Adrenal gland (tissue), 12 donors: ENCODE results near the gene MORN1. TPM values are rescaled to one million over a fixed set of nuclear protein-coding genes. Genes with fewer than 3 reads are reported as not detected.

Source experiments
- DNase-seq, 7 donors: peaks; one replicate each; pipeline ENCODE4 v3.0.0-alpha.2; 2019 to 2020
- H3K27ac ChIP-seq, 5 donors: fragments of 200-600 bp; sonication (generic) in 4 of 5; 1 replicate in 3 of 5; 2 replicates in 2 of 5; pipeline versions ENCODE4 v1.5.1 to v1.8.0; 2016 to 2020; ENCODE audit warnings: mild to moderate bottlenecking in 1 of 5
- H3K27me3 ChIP-seq: fragments of 200-600 bp; 2 replicates; pipeline ENCODE4 v1.8.0; 2021
- H3K36me3 ChIP-seq, 2 donors: fragments of 200-600 bp; replicated peaks in 1 of 2; 1 replicate in 1 of 2; 2 replicates in 1 of 2; pipeline versions ENCODE4 v1.5.1 to v1.8.0; 2018 to 2022
- H3K4me1 ChIP-seq, 2 donors: fragments of 200-600 bp; replicated peaks in 1 of 2; 1 replicate in 1 of 2; 2 replicates in 1 of 2; pipeline versions ENCODE4 v1.5.1 to v1.8.0; 2018 to 2021
- H3K4me3 ChIP-seq, 4 donors: fragments of 200-600 bp; sonication (generic) in 3 of 4; one replicate each; pipeline ENCODE4 v1.5.1; 2016 to 2018
- H3K9me3 ChIP-seq, 3 donors: fragments of 200-600 bp; sonication (generic) in 1 of 3; replicated peaks in 1 of 3; 1 replicate in 2 of 3; 2 replicates in 1 of 3; pipeline versions ENCODE4 v1.5.1 to v1.8.0; 2016 to 2021
- CTCF ChIP-seq, 6 experiments: fragments of 450-650 bp in 4 of 6; fragments of 200-600 bp in 2 of 6; sonication (generic) in 1 of 6; IDR thresholded peaks; 1 replicate in 5 of 6; 2 replicates in 1 of 6; pipeline versions ENCODE4 v1.5.1 to v1.8.0; 2016 to 2021; ENCODE audit warnings: antibody characterized with exemption in 6 of 6, mild to moderate bottlenecking in 2 of 6, moderate library complexity in 1 of 6
- POLR2A ChIP-seq, 2 donors: fragments of 450-650 bp; IDR thresholded peaks; one replicate each; pipeline ENCODE4 v1.6.1; 2017; ENCODE audit warnings: antibody characterized with exemption in 2 of 2, mild to moderate bottlenecking in 2 of 2, moderate library complexity in 1 of 2
- WGBS, 4 donors: extraction: QIAGEN DNeasy Blood & Tissue Kit in 2 of 4; methylation state at CpG; one replicate each; pipeline versions ENCODE4 v1.1.5 to v1.1.7; 2013 to 2017; 5-methylcytosine and 5-hydroxymethylcytosine counted together
- intact Hi-C, 2 donors: fragments of 100-400 bp; cut with DNase I; formaldehyde crosslinking; loops; one replicate each; pipeline versions ENCODE4 v1.14.1 to v1.15.0; 2022 to 2023
- polyA plus RNA-seq, 3 donors: library from polyadenylated mRNA; stranded (reverse); fragments of 200-250 nt in 2 of 3; fragments of 350-450 nt in 1 of 3; fragmentation: Illumina TruSeq in 1 of 3; extraction: RNeasy Lipid Tissue Mini Kit (QIAGEN cat#74804) in 1 of 3; gene quantifications; one replicate each; pipeline ENCODE4 v1.2.3, GENCODE V29; 2013 to 2014
- total RNA-seq, 9 donors: library from RNA; depleted of rRNA in 4 of 9; stranded (reverse); fragments of >200 nt in 4 of 9; fragments of 120-200 nt in 1 of 9; fragmentation: NEBNext Ultra II Directional in 1 of 9; extraction: Animal tissue kit (Norgen Biotek cat#: 25700) in 1 of 9; gene quantifications; one replicate each; pipeline versions ENCODE4 v1.1.0 to v1.2.4, GENCODE V29; 2013 to 2023
- donor health status: healthy with polysubstance abuse.
- donor health status: Bipolar disorder and iron deficiency.
- donor health status: DM: yes; HTN: yes; CAD: no.
- donor health status: DM: no; HTN: no; CAD: no.
- donor health status: DM: no; HTN: no; CAD: no.
- donor health status: DM: yes; HTN: yes; CAD: no.

Gene MORN1
- total and polyA plus RNA-seq, 12 donors = 1.8 to 14.1 (median 8.7) TPM

GRCh38 chr1:2288311-2288710 is 103.0 kb downstream of the MORN1 start:
- no peak overlapping the region for H3K4me3 ChIP-seq
- DNase-seq = no peak
- no peaks in the 10 kb centered on the region for H3K27me3 ChIP-seq
- H3K36me3 ChIP-seq = no peaks in the 10 kb centered on the region
- TF ChIP-seq POLR2A (IDR thresholded peaks at IDR 0.05) (no peak), CTCF (IDR thresholded peaks at IDR 0.05) (no peak)
- intact Hi-C loops = no loop called here
- 75 to 82% (median 80%) methylated on average over 8 to 10 of the region's 10 CpGs for WGBS, 4 donors
- H3K9me3 ChIP-seq = no peaks in the 10 kb centered on the region
- H3K4me1 ChIP-seq = peaks cover 11 to 46% of the 10 kb centered on the region in 2 donors
- H3K27ac ChIP-seq = no peak overlapping the region

- peak in 1 of 7 donors; percentile 39 for DNase-seq
- Histone ChIP-seq H3K4me3 (no peak overlapping the region), H3K9me3 (no peaks in the 10 kb centered on the region), H3K36me3 (no peaks in the 10 kb centered on the region), H3K27me3 (no peaks in the 10 kb centered on the region), H3K4me1 (peaks cover 11 to 44% of the 10 kb centered on the region in 2 donors), H3K27ac (no peak overlapping the region)
- whole genome bisulfite sequencing, 4 donors = 68 to 93% (median 83%) methylated on average over 9 to 14 of the region's 14 CpGs
- intact Hi-C loops = no loop called here
- no peak for TF ChIP-seq POLR2A (IDR thresholded peaks at IDR 0.05)
- no peak for TF ChIP-seq CTCF (IDR thresholded peaks at IDR 0.05)
Observed at GRCh38 chr1:2287649-2288048, 103.7 kb downstream of the MORN1 start.

GRCh38 chr1:2286923-2287322 is 104.4 kb downstream of the MORN1 start:
- H3K4me1 ChIP-seq = peaks cover 11 to 36% of the 10 kb centered on the region in 2 donors
- no peak for DNase-seq
- H3K4me3 ChIP-seq = no peak overlapping the region
- H3K9me3 ChIP-seq = no peaks in the 10 kb centered on the region
- 88 to 95% (median 90%) methylated on average over 14 to 15 of the region's 15 CpGs for WGBS, 4 donors
- H3K36me3 ChIP-seq = no peaks in the 10 kb centered on the region
- H3K27ac ChIP-seq = no peak overlapping the region
- H3K27me3 ChIP-seq = no peaks in the 10 kb centered on the region
- intact Hi-C loops = no loop called here
- TF ChIP-seq CTCF (IDR thresholded peaks at IDR 0.05) (no peak), POLR2A (IDR thresholded peaks at IDR 0.05) (no peak)

GRCh38 chr1:2284932-2285331 is 106.4 kb downstream of the MORN1 start:
- intact Hi-C loops = no loop called here
- H3K9me3 ChIP-seq = no peaks in the 10 kb centered on the region
- peak in 1 of 7 donors; percentile 78 for DNase-seq
- peaks cover 5 to 19% of the 10 kb centered on the region in 2 donors for H3K4me1 ChIP-seq
- H3K27me3 ChIP-seq = no peaks in the 10 kb centered on the region
- peak overlapping the region in 2 of 5 donors; percentile 54 to 63 for H3K27ac ChIP-seq
- H3K36me3 ChIP-seq = no peaks in the 10 kb centered on the region
- TF ChIP-seq POLR2A (IDR thresholded peaks at IDR 0.05) (no peak), CTCF (IDR thresholded peaks at IDR 0.05) (no peak)
- 76 to 94% (median 84%) methylated on average over 9 of the region's 9 CpGs for WGBS, 4 donors
- no peak overlapping the region for H3K4me3 ChIP-seq
